ENCODE data around the gene SCAI. TPM values are rescaled to one million over a fixed set of nuclear protein-coding genes. Genes with fewer than 3 reads are reported as not detected.

Gene SCAI
- 1.6 and 2.1 TPM in 2 replicates for total RNA-seq

DNA sequence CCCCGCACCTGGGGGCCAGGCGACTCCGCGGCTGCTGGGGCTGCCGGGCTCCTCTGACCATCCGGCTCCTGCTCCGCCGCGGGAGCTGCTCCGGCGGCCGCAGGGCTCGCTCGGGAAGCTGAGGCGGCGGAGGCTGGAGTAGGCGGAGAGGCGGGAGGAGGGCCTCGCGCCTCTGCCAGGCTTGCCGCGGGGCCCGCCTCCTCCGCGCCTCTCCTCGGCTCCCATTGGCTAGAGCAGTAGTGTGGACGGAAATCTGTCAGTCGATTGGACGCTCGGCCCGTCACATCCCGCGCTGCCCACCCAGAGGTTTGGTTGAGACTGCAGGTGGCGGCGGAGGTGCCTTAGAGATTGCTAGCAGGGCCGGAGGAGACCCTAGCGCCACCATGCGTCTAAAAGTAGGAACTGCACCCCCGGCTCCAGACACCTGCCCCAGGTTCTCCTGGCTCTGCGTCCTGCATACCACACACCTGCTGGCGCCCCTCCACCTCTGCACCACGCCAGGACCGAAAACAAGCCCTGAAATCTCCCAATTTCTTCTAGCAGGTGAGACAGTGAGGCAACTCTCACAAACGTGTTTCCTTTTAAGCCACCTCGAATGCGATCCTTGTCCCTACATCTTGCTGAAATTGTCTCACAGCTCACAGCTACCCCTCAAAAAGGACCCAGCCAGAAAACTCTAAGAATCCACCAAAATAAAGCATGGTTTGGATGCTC is at the start of gene SCAI:
SCAI (minus strand) TSS at position 152 of the 714 bp plus-strand sequence; CDS start at position 61, 91 bp downstream.

DNA sequence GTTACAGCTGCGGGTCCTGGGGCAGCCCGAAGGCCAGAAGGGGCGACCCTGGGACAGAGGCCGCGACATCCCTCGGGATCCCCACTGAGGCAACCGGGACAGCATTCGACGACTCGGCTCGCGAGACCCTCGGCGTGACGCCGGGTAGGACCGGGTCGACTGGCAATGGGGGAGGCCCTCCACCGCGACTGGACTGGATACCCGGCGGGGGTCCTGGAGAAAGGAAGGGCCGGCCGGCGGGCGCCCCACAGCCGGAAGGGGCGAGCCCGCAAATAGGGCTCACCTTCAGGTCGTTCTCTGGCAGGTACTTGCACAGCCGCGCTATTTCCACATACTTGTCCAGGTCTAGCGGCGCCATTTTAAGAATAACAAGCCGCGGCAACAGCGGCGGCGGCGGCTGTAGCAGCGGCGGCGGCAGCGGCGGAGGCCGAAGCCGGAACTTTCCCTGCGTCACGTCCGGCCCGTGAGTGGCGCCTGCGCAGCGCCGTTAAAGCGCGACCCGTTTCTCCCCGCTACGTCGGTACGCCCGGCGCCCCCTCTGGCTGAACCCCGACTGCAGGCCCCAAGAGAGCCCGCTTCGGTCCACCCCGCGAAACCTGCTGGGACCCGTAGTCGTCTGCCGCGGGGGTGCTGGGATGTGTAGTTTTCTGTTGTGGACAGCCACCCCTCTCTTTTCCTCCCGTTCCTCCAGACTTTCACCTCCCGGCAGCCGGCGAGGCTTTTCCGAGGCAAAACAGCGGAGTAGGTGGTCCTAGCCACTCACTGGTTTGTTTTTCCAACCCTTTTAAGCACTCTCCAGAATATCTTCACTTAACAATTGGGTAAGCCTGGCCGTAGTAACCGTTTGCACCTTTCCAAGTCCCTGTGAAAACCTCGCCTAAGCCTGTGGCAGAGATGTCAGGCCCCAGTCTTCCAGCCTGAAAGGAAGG is 46.3 kb upstream of the SCAI start, which contains the start of gene PPP6C:
PPP6C (minus strand) TSS at position 443 of the 929 bp plus-strand sequence; CDS start at position 358, 85 bp downstream.

DNA sequence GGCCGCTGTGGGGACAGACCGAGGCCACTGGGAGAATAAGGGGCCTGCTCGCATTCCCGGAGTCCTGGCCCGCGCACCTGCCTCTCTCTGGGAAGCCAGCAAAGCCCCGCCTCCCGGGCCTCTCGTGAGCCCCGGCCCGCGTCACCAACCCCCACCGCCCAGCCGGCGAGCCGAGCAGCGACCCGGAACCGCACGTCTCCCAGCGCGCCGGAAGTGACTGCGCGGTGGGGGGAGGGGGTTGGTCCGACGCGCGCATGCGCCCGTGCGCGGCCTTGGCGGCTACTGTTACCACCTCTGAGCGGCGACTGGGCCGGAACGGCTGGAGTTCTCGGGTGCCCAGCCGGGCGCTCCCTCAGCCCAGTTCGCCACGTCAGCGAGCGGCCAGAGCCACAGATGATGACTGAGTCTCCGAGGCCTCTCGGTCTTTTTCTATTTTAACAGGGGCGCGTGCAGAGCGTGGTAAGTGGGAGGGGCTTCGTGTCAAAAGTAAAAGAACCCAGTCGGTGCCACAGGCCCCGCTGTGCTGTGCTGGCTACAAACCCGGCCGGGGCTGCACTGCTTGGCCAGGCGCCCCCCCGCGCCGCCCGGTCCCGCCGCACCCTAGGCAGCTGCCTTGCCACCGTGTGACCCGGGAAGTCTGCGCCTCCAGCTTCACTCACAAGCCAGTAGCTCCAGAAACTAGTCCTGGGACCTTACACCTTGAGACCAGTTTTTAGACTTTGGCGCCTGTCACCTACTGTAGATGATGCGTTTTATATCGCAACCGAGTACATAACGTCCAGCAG is 202.2 kb downstream of the SCAI start, which contains the start of gene GOLGA1:
GOLGA1 (minus strand) TSS at position 190 of the 785 bp plus-strand sequence. CDS start 2,372 bp downstream, outside the sequence.

Other genes with a start within 250 kb of the SCAI start
- gene GOLGA1, start 202.4 kb downstream of the SCAI start, total RNA-seq: 8.1 and 9.3 TPM in 2 replicates
- gene PPP6C, start 46.3 kb upstream of the SCAI start, total RNA-seq: 20.5 and 23.4 TPM in 2 replicates
- 16.2 and 28.4 TPM in 2 replicates for gene RABEPK, start 57.0 kb upstream of the SCAI start, total RNA-seq
- gene HSPA5, start 97.8 kb upstream of the SCAI start, total RNA-seq: 632 and 1,011 TPM in 2 replicates
- 24.0 and 30.8 TPM in 2 replicates for gene GAPVD1, start 118.3 kb upstream of the SCAI start, total RNA-seq

Data from hair follicular keratinocyte (primary cell).